ENCODE data around the gene FAM221A.
"Not testable (repeated sequence)": the region's sequence is repeated elsewhere in the genome, so short reads cannot be mapped to it uniquely, and the experiment has no call there.

The FAM221A gene

GRCh38 chr7:23709081-23709750 lies 29.2 kb downstream of the FAM221A start:
- no peak for DNase-seq

GRCh38 chr7:23710000-23710399 lies 30.0 kb downstream of the FAM221A start, which contains the start of gene STK31:
Gene STK31 (plus strand): TSS chr7:23710219. CDS start chr7:23710286, 67 bp downstream.
- DNase-seq = no peak

GRCh38 chr7:23712368-23713284 lies 32.6 kb downstream of the FAM221A start:
- no peak for DNase-seq

- DNase-seq = no peak
Measured at GRCh38 chr7:23713285-23714149, 33.5 kb downstream of the FAM221A start.

GRCh38 chr7:23714150-23714464 lies 34.1 kb downstream of the FAM221A start:
- DNase-seq = no peak

- no peak for DNase-seq
Measured at GRCh38 chr7:23714579-23714978, 34.6 kb downstream of the FAM221A start.

GRCh38 chr7:23715099-23715498 lies 35.1 kb downstream of the FAM221A start:
- no peak for DNase-seq

GRCh38 chr7:23717788-23718187 lies 37.8 kb downstream of the FAM221A start:
- no peak for DNase-seq

- no peak for DNase-seq
Measured at GRCh38 chr7:23721456-23721855, 41.5 kb downstream of the FAM221A start.

- DNase-seq = not testable (repeated sequence)
Measured at GRCh38 chr7:23722587-23723216, 42.7 kb downstream of the FAM221A start.

GRCh38 chr7:23724113-23724512 lies 44.1 kb downstream of the FAM221A start:
- DNase-seq = not testable (repeated sequence)

GRCh38 chr7:23742051-23742450 lies 62.1 kb downstream of the FAM221A start:
- DNase-seq = no peak

- DNase-seq = no peak
Measured at GRCh38 chr7:23743226-23743625, 63.2 kb downstream of the FAM221A start.

- DNase-seq = no peak
Measured at GRCh38 chr7:23746629-23747028, 66.6 kb downstream of the FAM221A start.

- DNase-seq = no peak
Measured at GRCh38 chr7:23751852-23752251, 71.9 kb downstream of the FAM221A start.

All from stimulated activated CD4-positive, alpha-beta T cell treated with anti-CD3 and anti-CD28 coated beads, Interleukin-15, amount 100 ng/mL, for 24 hours (primary cell).